ENCODE results near the gene NHS. TPM values are rescaled to one million over a fixed set of nuclear protein-coding genes. Genes with fewer than 3 reads are reported as not detected.

Gene NHS
- total RNA-seq, 4 donors from 2014 or later, result 0.20 to 0.39 (median 0.30) TPM

DNA sequence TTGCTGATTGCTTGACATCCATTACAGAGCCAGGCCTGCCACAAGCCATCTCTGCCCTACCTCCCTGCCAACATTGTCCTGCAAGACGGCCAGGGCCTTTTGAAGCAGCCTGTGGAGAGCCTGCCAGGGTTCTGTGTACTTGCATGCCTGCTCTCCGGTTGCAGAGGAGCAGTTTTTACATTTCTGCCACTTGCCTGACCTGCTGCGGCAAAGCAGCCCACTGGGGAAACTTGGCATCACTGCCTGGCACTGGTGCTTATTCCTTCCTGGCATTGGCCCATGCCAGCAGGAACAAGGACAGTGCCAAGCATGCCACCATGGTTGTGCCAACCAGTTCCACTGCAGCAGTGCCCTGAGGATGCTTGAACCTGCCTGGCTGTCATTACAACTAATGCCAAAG is 167.1 kb downstream of the NHS start:
- Histone ChIP-seq H3K36me3 (no peaks in the 10 kb centered on the region), H3K4me1 (no peaks in the 10 kb centered on the region), H3K4me3 (no peak overlapping the region), H3K27ac (no peak overlapping the region), H3K9me3 (no peaks in the 10 kb centered on the region), H3K27me3 (no peaks in the 10 kb centered on the region)
- intact Hi-C loops (cut with DNase I; ENCODE audit: low total_unique reads) (no loop called here), in situ Hi-C loops (cut with MboI; ENCODE audit: low sequenced_read_pairs in 4 of 4) (loop anchor here in 2 of 4 donors (25.0 kb wide), 1 partner anchor 145 kb away; no protein-coding TSS in a partner anchor)
- DNase-seq (peak in 1 of 2 donors; percentile 14), ATAC-seq (no peak)
- TF ChIP-seq CTCF (IDR thresholded peaks at IDR 0.05 in 4 of 5, conservative IDR thresholded peaks at IDR 0.05 in 1 of 5) (no peak), POLR2A (IDR thresholded peaks at IDR 0.05) (no peak)

DNA sequence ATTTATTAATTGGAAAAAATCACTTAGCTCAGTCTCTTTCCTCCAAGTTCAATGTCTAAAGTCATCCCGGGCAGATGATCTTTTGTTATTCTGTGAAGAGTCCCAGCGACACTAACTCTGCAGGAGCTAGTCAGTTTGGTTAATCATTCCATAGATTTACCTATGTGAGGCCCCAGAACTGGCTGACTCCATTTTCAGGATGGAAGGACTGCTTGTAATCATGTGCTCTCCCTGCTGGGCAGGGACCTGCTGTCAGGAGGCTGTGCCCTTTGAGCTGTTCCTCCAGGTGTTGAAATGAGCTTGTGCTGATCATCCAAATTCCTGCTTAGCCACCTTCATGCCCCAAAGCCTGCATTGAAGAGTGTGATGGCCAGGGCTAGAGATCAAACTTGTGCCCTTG is 169.8 kb downstream of the NHS start:
- H3K27me3 ChIP-seq, result no peaks in the 10 kb centered on the region
- no peaks in the 10 kb centered on the region for H3K4me1 ChIP-seq
- in situ Hi-C loops (cut with MboI; ENCODE audit: low sequenced_read_pairs in 4 of 4) (loop anchor here in 2 of 4 donors (25.0 kb wide), 1 partner anchor 142 kb away; no protein-coding TSS in a partner anchor), intact Hi-C loops (cut with DNase I; ENCODE audit: low total_unique reads) (no loop called here)
- no peak for DNase-seq
- H3K4me3 ChIP-seq, result no peak overlapping the region
- H3K9me3 ChIP-seq, result no peaks in the 10 kb centered on the region
- TF ChIP-seq CTCF (IDR thresholded peaks at IDR 0.05 in 4 of 5, conservative IDR thresholded peaks at IDR 0.05 in 1 of 5), result no peak
- no peak for TF ChIP-seq POLR2A (IDR thresholded peaks at IDR 0.05)
- no peaks in the 10 kb centered on the region for H3K36me3 ChIP-seq
- no peak overlapping the region for H3K27ac ChIP-seq
- ATAC-seq, result no peak

- no peaks in the 10 kb centered on the region for H3K9me3 ChIP-seq
- ATAC-seq (no peak), DNase-seq (no peak)
- in situ Hi-C loops (cut with MboI; ENCODE audit: low sequenced_read_pairs in 4 of 4), result loop anchor here in 2 of 4 donors (25.0 kb wide), 1 partner anchor 141 kb away; no protein-coding TSS in a partner anchor
- intact Hi-C loops (cut with DNase I; ENCODE audit: low total_unique reads), result no loop called here
- no peaks in the 10 kb centered on the region for H3K4me1 ChIP-seq
- no peaks in the 10 kb centered on the region for H3K36me3 ChIP-seq
- no peak overlapping the region for H3K4me3 ChIP-seq
- H3K27ac ChIP-seq, result no peak overlapping the region
- H3K27me3 ChIP-seq, result no peaks in the 10 kb centered on the region
- TF ChIP-seq CTCF (IDR thresholded peaks at IDR 0.05 in 4 of 5, conservative IDR thresholded peaks at IDR 0.05 in 1 of 5) (no peak), POLR2A (IDR thresholded peaks at IDR 0.05) (no peak)
Measured at GRCh38 chrX:17546356-17546755, 171.4 kb downstream of the NHS start.

GRCh38 chrX:17547658-17548057 is 172.7 kb downstream of the NHS start:
- Histone ChIP-seq H3K9me3 (no peaks in the 10 kb centered on the region), H3K27me3 (no peaks in the 10 kb centered on the region), H3K4me3 (no peak overlapping the region), H3K36me3 (no peaks in the 10 kb centered on the region), H3K4me1 (no peaks in the 10 kb centered on the region), H3K27ac (no peak overlapping the region)
- in situ Hi-C loops (cut with MboI; ENCODE audit: low sequenced_read_pairs in 4 of 4), result loop anchor here in 2 of 4 donors (25.0 kb wide), 1 partner anchor 140 kb away; no protein-coding TSS in a partner anchor
- ATAC-seq (peak; percentile 23 to 83), DNase-seq (peak in 1 of 2 donors; percentile 49)
- no peak for TF ChIP-seq CTCF (IDR thresholded peaks at IDR 0.05 in 4 of 5, conservative IDR thresholded peaks at IDR 0.05 in 1 of 5)
- no peak for TF ChIP-seq POLR2A (IDR thresholded peaks at IDR 0.05)
- intact Hi-C loops (cut with DNase I; ENCODE audit: low total_unique reads), result no loop called here
